GM18873 (cell line): ENCODE results near the gene TMEM132A.
"Not testable (repeated sequence)": the region's sequence is repeated elsewhere in the genome, so short reads cannot be mapped to it uniquely, and the experiment has no call there.

Source experiments
- ATAC-seq: cut with Tn5 transposase; IDR thresholded peaks from one replicate; pipeline ENCODE4 v1.9.1; 2021; ENCODE audit warnings: mild to moderate bottlenecking, moderate library complexity, moderate number of reproducible peaks; ENCODE audit not compliant: unreplicated experiment, low FRiP score

The TMEM132A gene

DNA sequence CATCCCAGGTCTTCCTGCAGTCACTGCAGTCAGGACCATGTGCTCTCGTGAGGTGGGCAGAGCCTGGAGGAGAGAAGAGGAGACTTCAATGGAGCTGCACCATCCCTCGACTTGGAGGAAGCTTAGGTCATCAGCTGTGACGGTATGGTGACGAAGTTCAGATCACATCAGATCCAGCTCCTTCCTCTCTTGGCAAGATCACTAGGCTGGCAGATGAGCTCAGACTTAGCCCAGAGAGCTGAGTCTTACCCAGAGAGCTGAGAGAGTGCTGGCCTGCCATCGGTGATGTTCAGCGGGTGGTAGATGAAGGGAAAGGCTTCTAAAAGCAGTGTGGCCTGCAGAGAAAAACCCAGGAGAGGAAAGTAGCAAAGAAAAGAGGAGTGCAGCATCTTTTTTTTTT lies 29.5 kb downstream of the TMEM132A start:
- ATAC-seq: no peak

DNA sequence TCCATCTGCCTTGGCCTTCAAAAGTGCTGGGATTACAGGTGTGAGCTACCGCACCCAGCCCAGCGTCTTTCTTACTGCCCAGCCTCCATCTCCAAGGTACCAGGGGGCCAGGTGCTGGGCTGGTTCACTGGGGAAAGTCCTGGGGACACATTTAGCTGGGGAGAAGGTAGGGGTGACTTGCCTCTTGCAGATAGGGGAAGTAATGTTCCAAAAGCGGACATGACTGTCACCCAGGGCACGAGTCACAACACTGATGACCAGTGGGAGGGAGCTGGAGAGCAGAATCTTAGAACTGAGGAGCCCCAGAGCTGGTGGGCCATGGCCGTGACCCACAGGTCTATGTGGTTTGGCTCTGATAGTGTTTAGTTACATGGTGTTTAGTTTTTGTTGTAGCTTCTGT lies 30.2 kb downstream of the TMEM132A start:
- no peak for ATAC-seq

DNA sequence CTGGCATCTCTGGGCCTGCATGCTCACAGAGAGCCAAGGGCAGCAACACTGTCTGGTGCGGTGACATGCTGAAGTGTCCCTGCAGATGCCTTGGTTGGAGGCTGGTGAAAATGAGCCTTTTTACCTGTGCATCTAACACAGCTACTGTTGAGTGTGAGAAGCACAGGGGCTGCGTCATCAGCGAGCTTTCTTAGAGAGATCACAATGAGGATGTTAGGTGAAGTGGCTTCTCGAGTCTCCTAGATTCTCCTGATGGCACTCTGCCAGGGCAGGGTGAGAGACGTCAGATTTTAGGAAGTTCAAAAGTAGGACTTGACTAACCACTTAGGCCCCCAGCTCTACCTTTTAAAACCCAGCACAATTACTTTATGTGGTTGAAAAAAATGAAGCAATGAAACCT lies 31.3 kb downstream of the TMEM132A start:
- no peak for ATAC-seq

DNA sequence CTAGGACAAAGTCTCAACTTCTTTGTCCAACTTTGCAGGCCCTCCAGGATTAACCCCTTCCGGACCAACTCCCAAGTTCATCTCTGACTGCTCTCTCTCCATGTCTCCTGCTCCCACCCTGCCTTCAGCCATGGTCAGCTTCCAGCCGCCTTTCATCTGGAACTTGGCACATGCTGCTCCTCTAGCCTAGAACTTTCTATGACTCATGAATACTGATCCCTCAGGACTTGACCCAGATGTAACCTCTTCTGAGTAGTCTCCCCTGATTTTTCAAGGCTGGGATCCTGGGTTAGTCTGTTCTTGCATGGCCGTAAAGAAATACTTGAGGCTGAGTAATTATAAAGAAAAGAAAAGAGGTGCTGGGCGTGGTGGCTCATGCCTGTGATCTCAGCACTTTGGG lies 32.9 kb downstream of the TMEM132A start:
- ATAC-seq: no peak

DNA sequence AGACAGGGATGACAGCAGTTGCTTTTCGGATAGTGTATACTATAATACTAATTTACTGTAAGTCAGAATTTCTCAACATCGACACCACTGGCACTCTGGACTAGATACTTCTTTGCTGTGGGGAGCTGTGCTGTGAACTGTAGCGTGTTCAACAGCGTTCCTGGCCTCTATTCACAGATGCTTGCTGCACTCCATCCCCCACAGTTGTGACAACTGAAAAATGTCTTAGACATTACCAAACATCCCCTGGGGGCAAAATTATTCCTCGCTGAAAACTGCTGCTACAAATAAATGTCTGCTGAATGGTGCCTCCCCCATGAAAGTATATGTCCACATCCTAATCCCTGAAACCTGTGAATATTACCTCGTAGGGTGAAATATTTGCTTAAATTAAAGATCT lies 35.2 kb downstream of the TMEM132A start:
- ATAC-seq: no peak

DNA sequence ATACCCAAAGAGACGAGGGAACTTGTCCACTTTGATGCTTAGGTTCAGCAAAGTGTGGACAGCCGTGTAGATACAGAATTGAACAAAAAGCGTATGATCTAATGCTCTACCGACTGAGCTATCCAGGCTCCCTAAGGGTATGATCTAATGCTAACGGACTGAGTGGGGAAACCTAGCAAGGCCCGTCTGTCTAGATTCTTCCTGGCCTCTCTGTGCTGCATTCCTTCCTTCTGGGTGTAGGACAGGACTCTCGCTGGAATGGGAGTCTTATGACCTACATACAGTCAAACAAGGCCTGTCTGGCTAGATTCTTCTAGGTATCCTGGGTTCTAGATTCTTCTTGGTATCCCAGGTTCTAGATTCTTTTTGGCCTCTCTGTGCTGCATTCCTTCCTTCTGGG lies 36.1 kb downstream of the TMEM132A start:
- ATAC-seq: no peak

DNA sequence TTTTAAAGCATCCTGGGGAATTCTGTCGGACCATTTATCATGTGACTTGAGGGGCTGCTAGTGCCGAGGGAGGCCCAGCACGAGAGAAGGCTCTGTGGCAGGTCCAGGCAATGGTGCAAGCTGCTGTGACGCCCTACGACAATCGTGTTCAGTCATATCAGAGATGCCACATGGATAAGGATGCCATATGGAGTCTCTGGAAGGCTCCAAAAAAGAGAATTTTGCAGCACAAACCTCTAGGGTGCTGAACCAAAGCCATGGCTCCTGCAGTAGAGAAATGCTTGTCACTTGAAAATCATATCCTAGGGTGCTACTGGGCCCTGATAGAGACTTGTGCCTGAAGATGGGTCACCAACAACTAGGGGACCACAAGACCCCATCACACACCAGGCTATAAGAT lies 40.5 kb downstream of the TMEM132A start:
- ATAC-seq: no peak

DNA sequence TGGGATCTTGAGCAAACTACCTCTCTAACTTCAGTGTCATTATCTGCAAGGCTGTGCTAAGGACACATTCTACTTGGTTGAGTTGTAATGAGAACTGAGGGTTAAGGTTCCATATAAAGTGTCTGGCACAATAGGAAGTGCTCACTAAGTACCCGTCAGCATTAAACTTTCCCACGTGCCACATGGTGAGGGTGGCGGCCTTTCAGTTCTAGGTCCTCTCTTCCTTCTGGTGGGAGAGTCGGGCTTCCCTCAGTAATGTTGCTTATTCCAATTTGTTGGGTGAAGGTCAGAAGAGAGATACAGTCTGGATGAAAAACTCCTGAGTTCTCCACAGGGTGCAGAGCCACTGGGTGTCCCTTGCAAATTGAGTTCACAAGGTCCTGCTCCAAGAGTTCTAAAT lies 42.6 kb downstream of the TMEM132A start:
- no peak for ATAC-seq

DNA sequence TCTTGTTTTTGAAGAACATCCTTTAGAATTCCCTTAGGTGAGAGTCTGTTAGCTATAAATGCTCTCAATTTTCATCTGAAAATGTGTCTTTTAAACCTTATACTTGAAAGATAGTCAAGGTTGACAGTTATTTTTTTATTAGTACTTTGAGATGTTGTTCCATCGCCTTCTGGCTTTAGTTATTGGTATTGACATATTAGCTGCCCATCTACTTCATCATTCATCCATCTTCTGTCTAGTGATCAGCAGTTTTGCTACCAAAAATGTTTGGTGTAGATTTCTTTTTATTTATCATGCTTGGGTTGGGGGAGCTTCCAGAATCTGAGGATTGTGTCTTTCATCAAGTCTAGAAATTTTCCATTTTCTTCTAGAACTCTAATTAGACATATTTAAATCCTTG lies 44.0 kb downstream of the TMEM132A start:
- no peak for ATAC-seq

DNA sequence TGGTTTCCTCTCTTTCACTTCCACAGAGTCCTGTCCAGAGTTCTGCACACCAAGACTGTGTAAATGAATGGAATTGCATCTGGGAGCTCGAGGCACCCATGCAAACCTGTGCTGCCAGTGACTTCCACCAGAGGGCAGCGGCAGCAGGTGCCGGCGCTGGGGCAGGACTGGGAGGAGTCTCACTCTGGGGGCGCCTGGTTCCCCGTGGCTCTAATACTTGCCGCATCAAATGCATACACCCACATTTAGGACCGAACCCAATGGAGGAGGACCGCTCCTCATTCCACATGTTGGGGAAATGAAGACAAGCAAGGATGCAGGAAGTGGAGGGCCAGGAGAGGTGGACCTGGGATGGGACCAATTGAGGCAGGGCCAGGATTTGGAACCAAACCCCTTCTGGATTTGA lies 46.1 kb downstream of the TMEM132A start:
- no peak for ATAC-seq

DNA sequence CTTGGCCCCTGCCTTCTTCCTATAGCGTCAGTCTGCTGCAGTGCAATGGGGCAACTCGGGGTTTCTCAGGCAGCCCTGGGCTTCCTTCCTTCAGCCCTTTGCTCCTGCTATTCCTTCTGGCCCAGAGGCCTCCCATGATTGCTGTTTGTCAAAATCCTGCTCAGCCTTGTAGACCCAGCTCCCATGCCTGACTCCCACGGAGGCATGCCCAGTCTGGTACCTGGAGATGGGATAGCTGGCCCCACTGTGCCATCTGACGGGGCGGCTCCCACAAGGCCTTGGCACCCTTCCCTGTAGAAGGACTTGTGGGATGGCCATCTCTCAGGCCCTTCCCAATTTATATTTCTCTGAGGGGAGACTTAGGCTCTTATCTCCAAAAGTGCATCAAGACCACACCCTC lies 46.6 kb downstream of the TMEM132A start:
- ATAC-seq: no peak

DNA sequence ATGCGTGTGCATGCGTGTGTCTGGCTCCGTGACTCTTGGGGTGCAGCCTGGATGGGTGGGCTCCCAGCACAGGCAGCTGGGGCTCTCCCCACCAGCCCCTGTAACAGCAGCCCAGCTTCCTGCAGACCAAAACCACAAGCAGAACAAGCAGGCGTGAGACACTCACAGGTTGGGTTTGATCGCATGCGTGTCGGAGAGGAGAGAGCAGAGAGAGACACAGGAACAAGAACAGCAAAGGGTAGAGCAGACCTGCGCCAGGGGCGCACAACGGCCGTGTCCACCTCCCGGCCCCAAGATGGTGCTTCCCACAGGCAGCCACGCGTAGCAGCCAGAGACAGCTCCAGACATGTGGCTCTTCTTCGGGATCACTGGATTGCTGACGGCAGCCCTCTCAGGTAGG lies 47.3 kb downstream of the TMEM132A start, which contains the start of gene CD6:
CD6 (plus strand) TSS at position 161 of the 400 bp plus-strand sequence; CDS start at position 347, 186 bp downstream.
- ATAC-seq: no peak

DNA sequence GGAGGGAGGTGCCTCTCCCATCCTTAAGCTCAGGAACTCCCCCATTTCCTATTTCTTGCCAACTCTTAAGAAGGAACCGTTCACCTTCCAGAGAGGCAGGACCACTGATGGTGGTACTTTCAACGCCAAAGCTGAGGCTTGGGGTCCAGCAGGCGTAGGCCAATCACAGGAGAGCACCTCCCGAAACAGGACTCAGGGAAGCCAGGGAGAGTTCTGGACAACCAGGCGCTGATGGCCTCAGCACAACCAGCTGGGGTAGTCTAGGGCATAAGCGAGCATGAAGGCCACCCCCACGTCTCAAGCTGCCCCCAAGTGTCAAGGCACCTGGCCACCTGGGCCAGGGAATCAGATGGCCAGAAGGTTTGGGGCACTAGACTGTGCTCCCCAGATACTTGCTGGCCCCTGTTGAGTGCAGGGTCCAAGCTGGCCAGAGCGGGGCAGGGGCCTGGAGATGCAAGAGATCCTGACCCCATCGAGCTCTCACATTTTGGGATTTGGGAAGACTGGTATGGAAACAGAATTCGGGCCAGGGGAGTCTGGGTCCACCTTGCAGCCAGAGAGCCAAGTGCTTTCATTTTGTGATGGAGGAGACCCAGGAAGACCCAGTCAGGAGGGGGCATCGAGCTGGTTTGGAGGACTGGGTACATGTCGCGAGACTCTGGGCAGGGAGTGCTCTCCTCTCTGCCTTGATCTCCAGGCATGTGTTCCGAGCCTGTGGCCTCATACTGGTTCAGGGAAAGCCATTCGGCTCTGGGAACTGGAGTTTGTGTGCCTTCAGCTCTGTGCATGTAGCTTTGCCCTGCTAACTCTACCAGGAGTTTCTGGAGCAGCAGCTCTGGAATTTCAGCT lies 48.1 kb downstream of the TMEM132A start:
- ATAC-seq: no peak

DNA sequence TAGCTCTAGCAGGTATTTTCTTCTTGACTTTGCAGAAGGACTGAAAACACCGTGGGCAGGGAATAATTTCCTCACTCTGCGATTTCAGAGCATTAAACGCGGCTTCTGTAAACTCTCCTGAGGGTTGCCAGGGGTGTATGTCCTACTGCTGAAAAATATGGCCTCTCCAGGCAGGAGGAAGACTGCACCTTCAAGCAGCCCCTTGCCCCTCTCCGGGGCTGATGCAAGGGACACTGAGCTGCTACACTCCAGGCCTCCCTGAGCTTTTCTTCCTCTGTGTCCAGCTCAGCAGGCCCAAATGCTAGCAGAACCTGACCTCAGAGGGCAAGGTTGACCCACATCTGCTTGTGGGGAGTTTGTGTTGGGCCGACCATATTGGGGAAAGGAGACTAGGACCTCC lies 49.4 kb downstream of the TMEM132A start:
- ATAC-seq: no peak

DNA sequence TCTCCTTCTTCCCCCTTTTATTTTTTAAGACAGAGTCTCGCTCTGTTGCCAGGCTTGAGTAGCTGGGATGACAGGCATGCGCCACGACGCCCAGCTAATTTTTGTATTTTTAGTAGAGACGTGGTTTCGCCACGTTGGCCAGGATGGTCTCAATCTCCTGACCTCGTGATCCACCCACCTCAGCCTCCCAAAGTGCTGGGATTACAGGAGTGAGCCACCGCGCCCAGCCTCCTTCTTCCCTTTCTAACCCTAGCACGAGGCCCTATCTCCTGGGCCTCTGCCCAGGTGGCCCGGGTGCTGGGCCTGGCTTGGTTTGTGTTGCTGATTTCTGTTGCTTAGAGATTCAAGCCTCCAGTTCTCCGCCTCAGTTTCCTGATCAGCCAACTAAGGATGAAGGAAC lies 50.1 kb downstream of the TMEM132A start:
- ATAC-seq: not testable (repeated sequence)

DNA sequence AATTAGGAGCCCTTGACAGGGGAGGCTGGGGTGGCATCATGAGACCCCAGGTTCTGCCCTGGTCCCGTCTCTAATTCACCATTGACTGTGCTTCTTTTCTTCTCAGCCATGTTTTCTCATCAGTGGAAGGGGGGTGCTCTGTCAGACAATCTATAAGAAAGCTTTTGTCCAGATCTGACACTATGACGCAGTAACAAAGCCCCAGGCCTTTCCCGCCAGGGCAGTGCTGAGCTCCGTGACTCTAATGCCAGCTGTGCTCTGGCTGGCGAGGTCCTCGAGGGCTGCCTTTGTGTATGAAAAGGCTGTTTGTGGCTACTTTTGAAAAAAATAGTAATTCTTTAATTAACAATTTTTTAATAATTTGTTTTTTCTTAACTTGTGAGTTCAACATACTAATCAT lies 50.5 kb downstream of the TMEM132A start:
- ATAC-seq: no peak

DNA sequence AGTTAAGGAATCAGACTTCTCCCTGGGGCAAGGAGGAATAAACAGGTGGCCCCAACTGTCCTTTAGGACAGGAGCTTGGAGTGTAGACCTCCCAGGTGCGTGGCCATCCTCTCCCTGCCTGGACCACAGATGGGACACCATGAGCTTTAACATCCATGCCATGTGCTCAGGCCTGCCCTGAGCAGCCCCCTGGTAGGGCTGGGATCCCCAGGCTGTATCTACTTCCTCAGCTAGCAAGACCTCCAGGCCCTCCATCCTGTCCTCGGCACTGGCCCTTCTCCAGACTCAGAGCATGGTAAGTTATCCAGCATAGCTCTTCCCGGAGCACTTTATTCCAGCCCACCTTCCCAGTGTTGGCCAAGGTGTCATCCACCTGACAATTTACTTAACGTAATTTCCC lies 53.0 kb downstream of the TMEM132A start:
- no peak for ATAC-seq

DNA sequence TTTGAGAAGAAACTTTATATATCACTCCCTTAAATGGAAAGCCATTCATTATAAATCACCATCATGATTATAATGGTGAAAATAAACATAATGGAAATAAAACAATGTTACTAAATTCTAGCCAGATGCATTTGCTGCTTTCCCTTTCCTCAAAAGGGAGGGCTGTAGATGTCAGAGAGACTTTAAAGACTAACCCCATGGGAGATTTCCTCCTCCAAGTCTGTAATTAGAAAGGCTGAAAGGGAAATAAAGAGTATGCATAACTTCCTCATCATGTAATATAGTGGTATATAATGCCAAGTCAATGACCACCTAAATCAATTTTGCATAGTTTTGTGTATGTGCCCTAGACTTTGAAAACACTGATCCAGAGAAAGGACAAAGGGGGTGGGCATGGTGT lies 53.6 kb downstream of the TMEM132A start:
- no peak for ATAC-seq

DNA sequence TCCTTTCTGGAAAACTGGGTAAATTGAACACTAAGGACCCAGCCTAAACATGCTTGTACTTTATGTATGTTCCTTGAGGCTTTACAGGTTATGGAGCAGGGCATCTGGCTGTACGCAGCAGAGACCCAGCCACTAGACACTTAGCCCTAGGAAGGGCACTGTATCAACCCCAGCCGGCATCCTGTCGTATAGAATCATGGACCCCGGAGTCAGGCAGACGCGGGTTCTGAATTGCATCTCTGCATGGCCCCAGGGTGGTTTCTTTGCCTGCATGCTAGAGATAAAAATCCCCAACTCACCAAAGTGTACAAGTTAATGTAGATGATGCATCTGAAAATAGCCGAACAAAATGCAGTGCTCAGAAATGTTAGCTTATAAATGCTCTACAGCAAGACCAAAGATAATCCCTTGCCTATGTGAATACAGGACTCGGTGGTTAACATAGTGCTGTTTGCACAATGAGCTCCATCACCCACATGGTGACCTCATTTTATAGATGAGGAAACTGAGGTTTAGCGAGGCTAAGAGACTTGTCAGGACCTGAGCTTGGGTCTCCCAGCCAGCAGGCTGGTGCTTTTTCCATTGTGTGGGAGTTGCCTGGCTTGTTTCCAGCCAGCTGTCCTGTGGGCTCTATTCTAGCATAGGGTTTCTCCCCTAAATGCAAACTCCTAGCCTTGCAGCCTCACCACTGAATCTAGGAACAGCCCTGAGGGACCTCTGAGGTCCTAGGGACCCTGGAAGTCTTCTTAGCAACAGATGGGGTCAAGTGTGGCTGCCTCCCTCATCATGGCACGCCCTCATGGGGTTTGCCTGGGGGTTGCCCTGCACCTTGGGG lies 54.5 kb downstream of the TMEM132A start:
- ATAC-seq: no peak

DNA sequence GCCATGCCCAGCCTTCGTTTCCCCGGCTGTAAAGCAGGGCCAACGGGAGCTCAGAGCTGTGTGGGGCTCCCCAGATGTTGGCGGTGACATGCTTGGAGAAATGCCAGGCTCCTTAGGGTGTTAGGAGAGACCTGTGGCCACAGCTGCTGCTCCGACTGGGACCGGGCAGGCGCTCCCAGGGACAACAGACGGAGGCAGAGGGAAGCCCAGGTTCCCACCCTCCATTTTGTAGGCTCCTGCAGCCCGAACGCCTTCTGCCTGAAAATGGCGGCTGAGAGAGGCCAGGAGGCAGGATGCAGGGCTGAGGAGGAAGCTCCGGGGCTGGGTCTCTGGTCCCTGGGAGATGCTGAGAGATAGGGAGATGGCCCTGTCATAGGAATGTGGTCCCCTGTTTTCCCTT lies 57.3 kb downstream of the TMEM132A start:
- no peak for ATAC-seq

DNA sequence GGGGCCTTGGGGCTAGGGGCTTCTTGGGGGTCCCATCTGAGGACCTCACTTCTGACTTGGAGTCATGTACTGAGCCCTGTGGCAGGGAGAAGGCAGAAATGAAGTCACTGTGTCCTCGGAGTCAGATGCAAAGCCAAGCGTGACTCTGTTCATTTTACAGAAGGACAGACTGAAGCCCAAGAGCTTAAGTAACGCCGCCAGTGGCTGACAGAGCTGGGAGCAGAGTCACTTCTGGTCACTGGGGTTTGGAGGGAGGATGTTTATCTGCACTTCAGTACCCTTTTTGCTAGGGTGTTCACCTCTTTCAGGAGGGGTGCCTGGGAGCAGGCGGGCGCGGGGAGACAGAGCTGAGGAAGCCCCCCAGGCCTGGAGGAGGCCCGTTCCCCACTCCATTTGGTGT lies 57.9 kb downstream of the TMEM132A start:
- no peak for ATAC-seq

DNA sequence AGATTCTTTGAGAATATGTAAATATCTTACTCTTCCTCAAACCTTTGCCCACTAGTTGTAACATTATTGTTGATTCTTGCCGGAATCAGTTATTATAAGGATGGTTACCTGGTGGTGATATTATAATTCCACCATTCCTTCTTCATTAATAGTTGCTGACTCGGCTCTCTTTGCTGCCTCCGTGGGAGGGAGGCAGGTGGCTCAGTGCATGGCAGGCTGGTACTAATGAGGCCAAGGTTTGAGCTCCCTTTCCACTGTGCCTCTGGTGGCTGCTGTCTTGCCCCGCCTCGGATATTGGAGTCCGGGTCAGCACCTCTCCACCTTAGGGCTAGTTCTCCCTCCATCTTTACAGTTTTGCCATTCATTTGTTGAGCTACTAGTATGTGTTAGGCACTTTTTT lies 59.9 kb downstream of the TMEM132A start:
- ATAC-seq: no peak
